ENCODE results near the gene HEPACAM.

Gene HEPACAM

GRCh38 chr11:124882339-124883071, 53.3 kb downstream of the HEPACAM start:
- no peak for DNase-seq

DNA sequence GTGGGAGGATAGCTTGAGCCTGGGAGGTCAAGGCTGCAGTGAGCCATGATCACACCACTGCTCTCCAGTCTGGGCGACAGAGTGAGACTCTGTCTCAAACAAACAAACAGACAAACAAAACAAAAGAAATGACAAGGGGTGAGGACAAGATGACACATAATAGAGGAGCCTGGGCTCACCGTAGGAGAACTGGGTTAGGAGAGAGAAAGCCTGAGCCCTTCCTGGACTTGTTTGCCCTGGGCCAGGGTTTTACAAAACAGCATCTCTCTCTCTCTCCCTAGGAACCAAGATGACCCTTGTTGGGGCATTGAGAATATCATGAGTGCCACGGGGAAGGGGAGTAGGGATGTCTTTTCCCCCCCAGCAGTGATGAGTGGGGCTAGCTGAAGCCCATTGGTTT, 54.9 kb downstream of the HEPACAM start:
- DNase-seq: no peak

DNA sequence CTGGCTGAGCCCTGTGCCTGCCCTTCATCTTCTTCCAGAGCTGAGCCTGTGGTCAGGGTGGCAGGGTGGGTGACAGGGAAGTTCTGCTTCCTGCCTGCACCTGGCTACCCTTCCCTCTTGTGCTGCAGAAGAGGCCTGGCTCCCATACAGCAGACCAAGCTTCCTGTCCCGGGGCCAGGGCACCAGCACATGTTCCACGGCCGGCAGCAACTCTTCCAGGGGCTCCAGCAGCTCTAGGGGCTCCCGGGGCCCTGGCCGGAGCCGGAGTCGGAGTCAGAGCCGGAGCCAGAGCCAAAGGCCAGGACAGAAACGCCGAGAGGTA, 55.6 kb downstream of the HEPACAM start:
- no peak for DNase-seq

DNA sequence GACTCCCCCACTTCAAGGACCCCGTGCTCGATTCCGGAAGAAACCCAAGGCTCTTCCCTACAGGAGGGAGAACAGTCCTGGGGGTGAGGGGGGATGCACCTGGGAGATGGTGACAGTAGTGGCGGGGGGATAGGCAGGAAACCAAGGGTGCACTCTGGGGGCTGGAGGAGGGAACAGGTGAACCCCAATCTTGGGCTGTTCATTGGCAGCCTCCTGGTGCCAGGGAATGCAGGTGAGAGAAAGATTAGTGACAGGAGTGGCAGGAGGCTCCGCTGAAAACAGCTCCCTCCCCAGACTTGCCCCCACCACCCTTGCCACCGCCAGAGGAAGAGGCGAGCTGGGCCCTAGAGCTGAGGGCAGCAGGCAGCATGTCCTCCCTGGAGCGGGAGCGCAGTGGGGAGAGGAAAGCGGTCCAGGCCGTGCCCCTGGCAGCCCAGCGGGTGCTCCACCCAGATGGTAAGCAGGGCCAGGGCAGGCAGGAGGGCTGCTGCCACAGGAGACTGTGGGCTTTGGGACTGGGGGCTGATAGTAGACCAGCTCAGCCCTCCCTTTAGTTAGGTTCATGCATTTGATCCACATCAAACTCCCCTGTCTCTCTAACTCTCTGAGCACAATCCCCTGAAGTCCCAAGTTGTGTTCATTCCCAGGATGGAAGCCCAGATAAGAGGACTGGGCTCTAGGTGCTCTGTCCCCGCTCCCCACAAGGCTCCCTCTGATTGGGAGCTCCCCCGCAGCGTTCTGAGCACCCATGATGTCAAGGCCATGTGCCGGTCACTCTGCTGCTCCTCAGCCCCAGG, 56.2 kb downstream of the HEPACAM start:
- DNase-seq: no peak

DNA sequence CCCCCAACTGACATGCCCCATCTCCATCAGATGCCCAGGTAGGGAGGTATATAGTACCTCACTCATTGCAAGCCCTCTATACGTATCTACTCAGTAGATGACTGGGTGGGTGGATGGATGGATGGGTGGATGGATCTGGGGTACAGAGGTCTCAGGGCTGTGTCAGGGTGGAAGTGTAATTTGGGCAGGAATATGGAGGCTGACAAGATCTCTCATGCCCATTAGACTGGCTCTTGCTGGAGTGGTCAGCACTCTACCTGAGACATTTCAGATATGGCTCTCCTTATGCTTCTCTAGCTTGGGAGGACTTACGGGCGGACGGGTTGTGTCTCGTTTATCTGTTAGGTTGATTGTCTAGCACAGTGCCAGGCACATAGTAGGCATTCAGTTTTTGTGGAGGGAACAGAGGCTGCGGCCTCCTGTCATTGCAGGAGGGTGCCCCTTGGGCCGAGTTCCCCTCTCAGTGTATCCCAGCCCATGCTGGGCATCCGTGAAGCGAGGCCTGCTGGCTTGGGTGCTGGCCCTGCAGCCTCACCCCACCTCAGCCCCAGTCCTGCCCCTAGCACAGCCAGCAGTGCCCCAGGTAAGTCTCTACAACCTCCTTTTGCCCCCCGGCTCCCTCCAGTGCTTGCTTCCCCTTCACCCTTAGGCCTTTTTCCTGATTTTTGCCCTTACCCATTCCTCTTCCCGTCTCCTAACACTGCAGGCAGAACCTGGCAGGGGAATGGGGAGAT, 56.9 kb downstream of the HEPACAM start:
- no peak for DNase-seq

GRCh38 chr11:124877910-124878758, 57.7 kb downstream of the HEPACAM start:
- DNase-seq: no peak

GRCh38 chr11:124877631-124877909, 58.3 kb downstream of the HEPACAM start:
- DNase-seq: no peak

DNA sequence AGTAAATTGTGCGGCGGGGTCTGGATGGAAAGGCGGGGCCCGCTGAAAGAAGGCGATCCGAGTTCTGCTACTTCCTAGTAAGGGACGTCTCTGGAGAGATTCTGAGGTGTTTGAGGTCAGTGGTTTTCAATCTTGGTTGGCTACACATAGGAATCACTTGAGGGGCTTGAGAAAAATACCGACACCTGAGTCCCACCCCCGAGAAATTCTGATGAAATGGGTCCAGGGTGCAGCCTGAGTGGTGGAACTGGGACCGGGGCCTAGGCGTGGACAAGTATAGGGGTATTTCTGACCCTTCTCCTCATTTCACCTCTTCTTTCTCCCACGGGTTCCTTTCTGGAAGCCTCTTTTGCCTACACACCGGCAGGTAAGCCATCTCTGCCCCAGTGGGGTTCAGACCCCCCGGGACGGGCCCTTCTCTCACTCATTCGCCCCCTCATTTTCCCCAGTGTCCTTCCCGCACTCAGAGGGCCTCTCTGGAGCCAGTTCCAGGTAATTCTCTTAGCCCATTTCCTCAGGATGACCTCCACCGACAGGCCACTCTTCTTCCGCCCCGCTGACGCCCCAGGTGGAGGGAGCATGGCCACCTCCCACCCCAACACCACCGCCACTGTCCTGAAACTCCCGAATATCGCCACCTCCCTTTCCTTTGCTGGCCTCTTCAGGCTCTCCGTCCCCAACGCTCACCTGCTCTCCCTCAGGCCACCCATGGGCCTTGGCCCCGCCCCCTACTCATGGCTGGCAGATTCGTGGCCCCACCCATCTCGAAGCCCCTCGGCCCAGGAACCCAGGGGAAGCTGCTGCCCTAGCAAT, 58.8 kb downstream of the HEPACAM start:
- no peak for DNase-seq

DNA sequence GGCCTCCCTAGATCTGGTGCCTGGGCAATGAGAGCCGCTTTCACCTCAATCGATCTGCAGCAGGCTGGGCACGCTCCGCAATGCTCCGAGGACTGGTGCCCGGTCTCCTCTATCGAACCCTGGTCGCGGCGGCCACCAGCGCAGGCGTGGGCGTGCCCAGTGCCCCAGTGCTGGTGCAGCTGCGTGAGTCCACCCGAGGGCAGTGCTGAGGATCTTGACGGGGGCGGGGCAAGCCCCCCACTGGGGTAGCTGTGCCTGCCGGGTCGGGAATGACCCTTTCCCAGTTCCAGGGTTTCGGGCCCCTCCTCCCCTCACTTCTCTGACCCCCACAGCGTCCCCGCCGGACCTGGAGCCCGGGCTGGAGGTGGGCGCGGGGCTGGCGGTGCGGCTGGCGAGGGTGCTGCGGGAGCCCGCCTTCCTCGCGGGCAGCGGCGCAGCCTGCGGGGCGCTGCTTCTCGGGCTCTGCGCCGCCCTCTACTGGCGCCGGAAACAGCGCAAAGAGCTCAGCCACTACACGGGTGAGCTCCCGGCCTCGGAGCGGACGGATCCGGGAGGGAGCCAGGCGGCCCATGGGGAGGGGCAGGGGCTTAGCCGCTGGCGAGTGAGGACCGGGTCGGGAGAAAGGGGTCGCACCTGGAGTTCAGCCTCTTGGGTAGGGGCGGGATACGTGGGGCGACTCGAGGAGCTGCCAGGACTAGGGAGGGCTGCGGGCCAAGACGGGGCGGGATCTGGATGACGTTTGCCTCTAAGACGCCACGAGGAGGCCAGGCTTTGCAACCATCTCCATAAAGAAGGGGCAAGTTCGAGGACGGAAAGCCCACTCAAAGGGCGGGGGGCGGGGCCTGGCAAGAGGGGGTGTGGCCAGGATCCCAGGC, 59.7 kb downstream of the HEPACAM start:
- DNase-seq: peak; percentile 82 to 93

DNA sequence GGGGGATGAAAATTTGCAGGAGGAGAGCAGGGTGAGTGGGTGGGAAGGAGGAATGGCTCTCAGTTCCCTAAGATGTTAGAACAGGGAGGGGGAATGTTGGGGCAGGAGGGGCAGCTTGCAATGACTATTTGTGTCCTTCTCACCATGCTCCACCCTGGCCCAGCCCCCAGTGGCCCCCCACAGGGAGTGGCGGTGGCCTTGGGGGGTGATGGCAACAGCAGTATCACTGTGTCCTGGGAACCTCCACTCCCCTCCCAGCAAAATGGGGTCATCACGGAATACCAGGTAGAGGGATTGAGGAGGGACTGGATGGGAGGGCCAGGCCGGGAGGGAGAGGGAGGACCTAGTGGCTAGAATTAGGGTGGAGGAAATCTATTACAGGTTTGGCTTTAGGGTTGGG, 60.4 kb downstream of the HEPACAM start:
- DNase-seq: no peak

- no peak for DNase-seq
Observed at GRCh38 chr11:124874571-124875255, 61.1 kb downstream of the HEPACAM start.

- DNase-seq: no peak
Observed at GRCh38 chr11:124873951-124874350, 61.9 kb downstream of the HEPACAM start.

- DNase-seq: no peak
Observed at GRCh38 chr11:124872741-124873140, 63.1 kb downstream of the HEPACAM start.

DNA sequence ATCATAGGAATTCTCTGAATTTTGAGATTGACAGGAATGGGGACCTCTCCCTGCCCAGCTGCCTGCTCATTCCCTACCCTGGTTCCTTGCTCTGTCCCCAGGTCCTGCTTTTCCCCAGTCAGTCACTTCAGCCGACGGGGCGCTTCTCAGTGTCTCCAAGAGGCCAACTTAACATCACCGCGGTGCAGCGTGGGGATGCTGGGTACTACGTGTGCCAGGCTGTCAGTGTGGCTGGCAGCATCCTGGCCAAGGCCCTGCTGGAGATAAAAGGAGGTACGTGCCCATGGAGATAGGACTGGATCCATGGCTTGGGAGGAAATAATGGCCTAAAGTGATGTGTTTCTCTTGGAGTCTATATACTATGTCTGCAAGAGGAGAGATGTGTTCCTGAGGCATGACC, 63.6 kb downstream of the HEPACAM start:
- DNase-seq: no peak

DNA sequence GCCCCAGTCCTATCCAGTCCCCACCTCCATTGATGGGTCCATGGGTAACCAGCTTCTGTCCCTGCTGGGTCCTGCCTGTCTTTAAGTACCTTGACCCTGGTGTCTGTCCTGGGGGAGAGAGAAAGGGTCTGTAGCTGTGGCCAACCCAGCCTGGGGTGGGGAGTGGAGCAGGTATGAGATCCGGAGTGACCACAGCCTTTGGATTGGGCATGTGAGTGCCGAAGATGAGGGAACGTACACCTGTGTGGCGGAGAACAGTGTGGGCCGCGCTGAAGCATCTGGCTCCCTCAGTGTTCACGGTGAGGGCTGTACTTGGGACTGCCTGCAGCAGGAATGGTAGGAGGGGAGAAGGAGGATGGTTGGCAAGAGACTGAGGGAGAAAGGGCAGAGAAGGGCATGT, 65.4 kb downstream of the HEPACAM start:
- DNase-seq: no peak

- DNase-seq: no peak
Observed at GRCh38 chr11:124869856-124870387, 65.9 kb downstream of the HEPACAM start.

DNA sequence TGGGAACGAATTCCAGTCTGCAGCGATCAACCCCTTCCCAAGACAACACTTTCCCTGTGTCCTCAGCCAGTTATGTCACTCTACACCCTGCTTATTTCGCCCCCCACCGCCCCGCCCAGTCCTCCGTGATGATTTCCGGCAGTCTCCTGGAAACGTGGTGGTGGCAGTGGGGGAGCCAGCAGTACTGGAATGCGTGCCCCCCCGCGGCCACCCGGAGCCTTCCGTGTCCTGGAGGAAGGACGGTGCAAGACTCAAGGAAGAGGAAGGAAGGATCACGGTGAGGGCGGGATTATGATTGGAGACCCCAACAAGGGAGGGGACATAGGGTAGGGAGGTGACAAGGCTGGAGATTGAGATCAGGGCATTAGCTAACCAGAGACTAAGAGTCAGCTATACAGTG, 66.5 kb downstream of the HEPACAM start:
- no peak for DNase-seq

Data from hippocampal formation (tissue), 2 donors.